GM12872 (cell line): ENCODE measurements around the gene ZNF320.

Experiments used
- TF ChIP-seq, protein P1 (sequence below): IDR thresholded peaks from 3 replicates; pipeline ENCODE4 v1.5.1; 2011; ENCODE audit warnings: low read depth, mild to moderate bottlenecking, low read length, moderate library complexity; ENCODE audit not compliant: insufficient read depth

The ZNF320 gene

GRCh38 chr19:52897138-52897935 lies at the start of gene ZNF320:
ZNF320 (minus strand) TSS chr19:52897635; CDS start chr19:52890255, 7,380 bp downstream.
- TF ChIP-seq, protein P1, sequence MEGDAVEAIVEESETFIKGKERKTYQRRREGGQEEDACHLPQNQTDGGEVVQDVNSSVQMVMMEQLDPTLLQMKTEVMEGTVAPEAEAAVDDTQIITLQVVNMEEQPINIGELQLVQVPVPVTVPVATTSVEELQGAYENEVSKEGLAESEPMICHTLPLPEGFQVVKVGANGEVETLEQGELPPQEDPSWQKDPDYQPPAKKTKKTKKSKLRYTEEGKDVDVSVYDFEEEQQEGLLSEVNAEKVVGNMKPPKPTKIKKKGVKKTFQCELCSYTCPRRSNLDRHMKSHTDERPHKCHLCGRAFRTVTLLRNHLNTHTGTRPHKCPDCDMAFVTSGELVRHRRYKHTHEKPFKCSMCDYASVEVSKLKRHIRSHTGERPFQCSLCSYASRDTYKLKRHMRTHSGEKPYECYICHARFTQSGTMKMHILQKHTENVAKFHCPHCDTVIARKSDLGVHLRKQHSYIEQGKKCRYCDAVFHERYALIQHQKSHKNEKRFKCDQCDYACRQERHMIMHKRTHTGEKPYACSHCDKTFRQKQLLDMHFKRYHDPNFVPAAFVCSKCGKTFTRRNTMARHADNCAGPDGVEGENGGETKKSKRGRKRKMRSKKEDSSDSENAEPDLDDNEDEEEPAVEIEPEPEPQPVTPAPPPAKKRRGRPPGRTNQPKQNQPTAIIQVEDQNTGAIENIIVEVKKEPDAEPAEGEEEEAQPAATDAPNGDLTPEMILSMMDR: no peak

- TF ChIP-seq, protein P1: no peak
Measured at GRCh38 chr19:52946322-52947310, 49.2 kb upstream of the ZNF320 start.

- TF ChIP-seq, protein P1: no peak
Measured at GRCh38 chr19:52945652-52946321, 48.4 kb upstream of the ZNF320 start.

DNA sequence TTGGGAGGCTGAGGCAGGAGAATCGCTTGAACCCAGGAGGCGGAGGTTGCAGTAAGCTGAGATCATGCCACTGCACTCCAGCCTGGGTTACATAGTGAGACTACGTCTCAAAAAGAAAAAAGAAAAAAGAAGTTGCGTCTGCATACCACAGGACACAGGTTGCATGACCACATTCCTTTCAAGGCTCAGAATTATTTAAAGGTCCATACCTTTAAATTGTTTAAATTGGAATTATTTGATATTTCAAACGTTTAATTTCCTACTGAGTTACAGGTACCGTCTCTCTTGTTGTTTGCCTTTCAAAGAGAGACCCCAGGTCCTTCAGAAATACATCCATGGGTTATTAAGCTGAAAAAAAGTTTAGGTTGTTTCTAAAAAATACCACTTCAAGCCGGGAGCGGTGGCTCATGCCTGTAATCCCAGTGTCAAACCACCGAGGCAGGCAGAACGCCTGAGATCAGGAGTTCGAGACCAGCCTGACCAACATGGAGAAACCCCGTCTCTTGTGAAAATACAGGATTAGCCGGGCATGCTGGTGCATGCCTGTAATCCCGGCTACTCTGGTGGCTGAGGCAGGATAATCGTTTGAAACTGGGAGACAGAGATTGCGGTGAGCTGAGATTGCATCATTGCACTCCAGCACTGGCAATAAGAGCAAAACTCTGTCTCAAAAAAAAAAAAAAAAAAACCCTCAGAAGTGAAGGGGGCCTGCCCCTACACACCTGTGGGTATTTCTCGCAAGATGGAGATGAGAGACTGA lies 46.6 kb upstream of the ZNF320 start:
- TF ChIP-seq, protein P1: no peak

DNA sequence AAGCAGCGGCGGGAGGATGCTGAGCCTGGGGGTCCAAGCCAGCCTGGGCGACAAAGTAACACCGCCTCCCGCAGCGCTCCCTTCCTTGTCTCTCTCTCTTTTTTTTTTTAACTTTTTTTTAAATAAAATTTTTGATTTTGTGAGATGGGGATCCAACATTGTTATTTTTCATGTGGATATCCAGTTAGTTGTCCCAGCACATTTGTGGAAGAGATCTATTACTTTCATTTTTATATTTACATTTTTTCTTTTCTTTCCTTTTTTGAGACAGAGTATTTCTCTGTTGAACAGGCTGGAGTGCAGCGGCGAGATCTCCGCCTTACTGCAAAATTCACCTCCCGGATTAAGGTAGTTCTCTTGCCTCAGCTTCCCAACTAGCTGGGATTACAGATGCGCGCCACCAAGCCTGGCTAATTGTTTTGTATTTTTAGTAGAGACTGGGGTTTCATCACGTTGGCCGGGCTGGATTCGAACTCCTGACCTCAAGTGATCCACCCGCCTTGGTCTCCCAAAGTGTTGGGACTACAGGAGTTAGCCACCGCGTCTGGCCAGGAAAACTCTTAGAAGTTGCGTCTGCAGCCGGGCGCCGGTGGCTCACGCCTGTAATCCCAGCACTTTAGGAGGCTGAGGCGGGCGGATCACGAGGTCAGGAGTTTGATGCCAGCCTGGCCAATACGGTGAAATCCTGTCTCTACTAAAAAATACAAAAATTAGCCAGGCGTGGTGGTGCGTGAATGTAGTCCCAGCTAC lies 45.9 kb upstream of the ZNF320 start:
- TF ChIP-seq, protein P1: no peak

DNA sequence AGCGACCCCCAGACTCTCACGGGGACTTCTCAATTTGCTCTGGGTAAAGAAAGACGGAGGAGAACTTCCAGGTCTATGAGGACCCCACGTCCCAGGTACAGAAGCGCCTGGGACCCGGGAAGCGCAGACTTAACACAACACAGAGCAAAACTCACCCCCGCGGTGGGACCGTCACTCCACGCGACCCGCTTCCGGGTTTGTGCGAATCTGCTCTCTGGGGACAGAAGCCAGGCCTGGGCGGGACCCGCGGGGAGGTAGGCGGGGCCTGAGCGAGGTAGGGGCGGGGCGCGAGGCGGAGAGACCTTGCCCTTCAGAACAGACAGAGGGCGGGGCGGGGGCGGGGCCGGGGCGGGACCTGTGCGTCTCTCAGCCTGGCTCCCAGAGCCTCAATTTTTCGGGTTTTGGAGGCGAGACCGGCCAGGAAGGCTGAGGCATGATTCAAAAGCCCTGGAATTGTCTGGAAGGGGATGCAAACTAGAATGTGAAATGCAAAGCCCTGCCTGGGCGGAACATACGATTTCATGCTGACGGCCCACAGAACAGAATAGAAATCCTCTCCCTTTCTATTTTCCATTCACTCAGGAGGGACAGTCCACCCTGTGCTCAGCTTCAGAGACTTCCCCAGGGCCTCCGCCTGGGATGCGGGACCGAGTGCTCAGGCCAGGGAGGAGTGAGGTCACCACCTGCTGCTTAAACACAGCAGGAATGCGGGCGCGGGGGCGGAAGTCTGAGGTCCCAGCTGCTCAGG lies 45.1 kb upstream of the ZNF320 start:
- TF ChIP-seq, protein P1: no peak
